Naive thymus-derived CD4-positive, alpha-beta T cell (primary cell): ENCODE measurements around the gene STH. TPM values are rescaled to one million over a fixed set of nuclear protein-coding genes. Genes with fewer than 3 reads are reported as not detected.

Experiments used
- ATAC-seq: fragments of 150-1000 bp; cut with Tn5 transposase; 2 replicates; pipeline ENCODE4 v1.10.0; 2021; ENCODE audit warnings: mild to moderate bottlenecking, moderate library complexity
- CTCF ChIA-PET: fragments of 350-600 bp; sonication (Branson Sonifier 250); formaldehyde crosslinking; loops from one replicate; lab custom pipeline; 2021; ENCODE audit warnings: antibody characterized with exemption; lab: Charles Lee
- POLR2A ChIA-PET: fragments of 350-600 bp; sonication (Branson Sonifier 250); formaldehyde crosslinking; loops from one replicate; lab custom pipeline; 2021; ENCODE audit warnings: antibody characterized with exemption, inconsistent platforms; lab: Charles Lee
- DNase-seq, 9 donors: peaks; one replicate each; pipeline versions ENCODE4 v3.0.0 to v3.0.0-alpha.2; 2020 to 2022; ENCODE audit warnings: mixed read lengths in 1 of 9
- H3K27ac ChIP-seq: one replicate; pipeline ENCODE4 v1.7.0; 2013; ENCODE audit warnings: mild to moderate bottlenecking, low read depth, low read length, moderate library complexity
- H3K27me3 ChIP-seq, 2 donors: one replicate each; pipeline ENCODE4 v1.7.0; 2013; ENCODE audit warnings: low read length in 2 of 2, mild to moderate bottlenecking in 2 of 2, moderate library complexity in 2 of 2; ENCODE audit not compliant: control insufficient read depth in 2 of 2, insufficient read depth in 2 of 2
- H3K36me3 ChIP-seq, 3 experiments: 1 replicate in 2 of 3; 2 replicates in 1 of 3; pipeline ENCODE4 v1.7.0; 2013; ENCODE audit warnings: low read length in 3 of 3, mild to moderate bottlenecking in 3 of 3, moderate library complexity in 1 of 3; ENCODE audit not compliant: insufficient read depth in 3 of 3, control insufficient read depth in 2 of 3
- H3K4me1 ChIP-seq, 2 donors: one replicate each; pipeline ENCODE4 v1.7.0; 2013; ENCODE audit warnings: low read length in 2 of 2, mild to moderate bottlenecking in 2 of 2, moderate library complexity in 1 of 2; ENCODE audit not compliant: control insufficient read depth in 2 of 2, insufficient read depth in 2 of 2
- H3K4me3 ChIP-seq: 2 replicates; pipeline ENCODE4 v1.7.0; 2013; ENCODE audit warnings: mild to moderate bottlenecking, low read length
- H3K9me3 ChIP-seq, 3 experiments: 1 replicate in 2 of 3; 2 replicates in 1 of 3; pipeline ENCODE4 v1.7.0; 2013; ENCODE audit warnings: low read length in 3 of 3; ENCODE audit not compliant: control insufficient read depth in 2 of 3
- H3K27ac Mint-ChIP-seq, 9 donors: one replicate each; pipeline ENCODE4 v1.8.0; 2020 to 2022; ENCODE audit warnings: mixed read lengths in 9 of 9, mild to moderate bottlenecking in 8 of 9, moderate library complexity in 5 of 9, inconsistent platforms in 2 of 9
- H3K27me3 Mint-ChIP-seq, 5 donors: one replicate each; pipeline ENCODE4 v1.8.0; 2021 to 2022; ENCODE audit warnings: mixed read lengths in 5 of 5, mild to moderate bottlenecking in 1 of 5
- H3K36me3 Mint-ChIP-seq, 5 donors: one replicate each; pipeline ENCODE4 v1.8.0; 2020 to 2022; ENCODE audit warnings: mixed read lengths in 5 of 5, mild to moderate bottlenecking in 3 of 5, inconsistent platforms in 1 of 5
- H3K4me1 Mint-ChIP-seq, 7 donors: one replicate each; pipeline ENCODE4 v1.8.0; 2020 to 2022; ENCODE audit warnings: mixed read lengths in 7 of 7, mild to moderate bottlenecking in 3 of 7, inconsistent platforms in 1 of 7
- H3K4me3 Mint-ChIP-seq, 10 donors: one replicate each; pipeline ENCODE4 v1.8.0; 2020 to 2022; ENCODE audit warnings: mild to moderate bottlenecking in 10 of 10, mixed read lengths in 10 of 10, moderate library complexity in 6 of 10, inconsistent platforms in 2 of 10
- H3K9me3 Mint-ChIP-seq, 11 donors: one replicate each; pipeline ENCODE4 v1.8.0; 2020 to 2022; ENCODE audit warnings: mixed read lengths in 11 of 11, mild to moderate bottlenecking in 4 of 11, inconsistent platforms in 1 of 11, moderate library complexity in 1 of 11
- intact Hi-C, 2 donors: fragments of 100-400 bp; cut with micrococcal nuclease; formaldehyde crosslinking; loops; one replicate each; pipeline ENCODE4 v1.15.1; 2023
- polyA plus RNA-seq, 2 donors: library from polyadenylated mRNA; unstranded; fragments of 300-500 nt; fragmentation: Illumina TruSeq; gene quantifications; one replicate each; pipeline ENCODE4 v1.2.3, GENCODE V29; 2021
- total RNA-seq, 6 experiments: library from RNA in 5 of 6; stranded (reverse) in 5 of 6; gene quantifications; 1 replicate in 5 of 6; 2 replicates in 1 of 6; pipeline ENCODE4 v1.2.3 and lab custom pipeline; 2021 to 2026

Gene STH
- total and polyA plus RNA-seq, 7 experiments from 2014 or later: not detected

- CTCF ChIA-PET: no interaction called here
- intact Hi-C loops: no loop called here
- Histone ChIP-seq H3K27me3 (no peaks in the 10 kb centered on the region), H3K9me3 (no peaks in the 10 kb centered on the region), H3K4me1 (no peaks in the 10 kb centered on the region), H3K4me3 (no peak overlapping the region), H3K36me3 (no peaks in the 10 kb centered on the region), H3K27ac (no peak overlapping the region)
- Mint-ChIP-seq H3K36me3 (no peaks in the 10 kb centered on the region), H3K4me1 (no peaks in the 10 kb centered on the region), H3K4me3 (no peak overlapping the region), H3K9me3 (no peaks in the 10 kb centered on the region), H3K27ac (no peak overlapping the region), H3K27me3 (no peaks in the 10 kb centered on the region)
- no peak for DNase-seq
- POLR2A ChIA-PET: interaction anchor here (0.7 kb wide), 1 partner anchor 10 kb away, joined by 3 read pairs; no protein-coding TSS in a partner anchor
- ATAC-seq: no peak
Measured at GRCh38 chr17:45995627-45996270, 3.3 kb upstream of the STH start.

GRCh38 chr17:45996282-45996937 lies 2.6 kb upstream of the STH start:
- H3K36me3 Mint-ChIP-seq: no peaks in the 10 kb centered on the region

DNA sequence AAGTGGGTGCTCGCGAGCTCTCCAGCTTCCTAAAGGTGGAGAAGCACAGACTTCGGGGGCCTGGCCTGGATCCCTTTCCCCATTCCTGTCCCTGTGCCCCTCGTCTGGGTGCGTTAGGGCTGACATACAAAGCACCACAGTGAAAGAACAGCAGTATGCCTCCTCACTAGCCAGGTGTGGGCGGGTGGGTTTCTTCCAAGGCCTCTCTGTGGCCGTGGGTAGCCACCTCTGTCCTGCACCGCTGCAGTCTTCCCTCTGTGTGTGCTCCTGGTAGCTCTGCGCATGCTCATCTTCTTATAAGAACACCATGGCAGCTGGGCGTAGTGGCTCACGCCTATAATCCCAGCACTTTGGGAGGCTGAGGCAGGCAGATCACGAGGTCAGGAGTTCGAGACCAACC lies 1.9 kb upstream of the STH start:
- Histone ChIP-seq H3K4me1 (no peaks in the 10 kb centered on the region), H3K27me3 (no peaks in the 10 kb centered on the region), H3K27ac (no peak overlapping the region), H3K4me3 (no peak overlapping the region), H3K9me3 (no peaks in the 10 kb centered on the region), H3K36me3 (no peaks in the 10 kb centered on the region)
- DNase-seq (no peak), ATAC-seq (no peak)
- POLR2A ChIA-PET: no interaction called here
- Mint-ChIP-seq H3K9me3 (no peaks in the 10 kb centered on the region), H3K4me3 (no peak overlapping the region), H3K36me3 (no peaks in the 10 kb centered on the region), H3K27ac (no peak overlapping the region), H3K4me1 (no peaks in the 10 kb centered on the region), H3K27me3 (no peaks in the 10 kb centered on the region)
- intact Hi-C loops: no loop called here
- CTCF ChIA-PET: no interaction called here

More at GRCh38 chr17:45996282-45996937, 2.6 kb upstream of the STH start:
- Histone ChIP-seq H3K36me3 (no peaks in the 10 kb centered on the region), H3K9me3 (no peaks in the 10 kb centered on the region), H3K27me3 (no peaks in the 10 kb centered on the region), H3K4me3 (no peak overlapping the region), H3K27ac (no peak overlapping the region), H3K4me1 (no peaks in the 10 kb centered on the region)
- ChIA-PET POLR2A (no interaction called here), CTCF (no interaction called here)
- Mint-ChIP-seq H3K4me1 (no peaks in the 10 kb centered on the region), H3K27ac (no peak overlapping the region), H3K27me3 (no peaks in the 10 kb centered on the region), H3K4me3 (no peak overlapping the region), H3K9me3 (no peaks in the 10 kb centered on the region)
- no peak for ATAC-seq
- intact Hi-C loops: no loop called here
- no peak for DNase-seq

- ATAC-seq: no peak
- no peaks in the 10 kb centered on the region for H3K36me3 ChIP-seq
Measured at GRCh38 chr17:45997624-45998023, 1.4 kb upstream of the STH start.

GRCh38 chr17:45999900-46000290 lies 845 bp downstream of the STH start:
- DNase-seq: no peak
- H3K36me3 Mint-ChIP-seq: no peaks in the 10 kb centered on the region
- Histone ChIP-seq H3K27ac (no peak overlapping the region), H3K4me3 (no peak overlapping the region), H3K36me3 (no peaks in the 10 kb centered on the region), H3K27me3 (no peaks in the 10 kb centered on the region), H3K9me3 (no peaks in the 10 kb centered on the region), H3K4me1 (no peaks in the 10 kb centered on the region)
- no peak for ATAC-seq
- ChIA-PET CTCF (interaction anchor here (1.1 to 1.7 kb wide), 2 partner anchors 13 to 287 kb away, joined by 4 to 5 read pairs; no protein-coding TSS in a partner anchor), POLR2A (no interaction called here)
- H3K9me3 Mint-ChIP-seq: no peaks in the 10 kb centered on the region
- intact Hi-C loops: loop anchor here in 1 of 2 donors (5.0 kb wide), 1 partner anchor 42 kb away; no protein-coding TSS in a partner anchor
- no peaks in the 10 kb centered on the region for H3K27me3 Mint-ChIP-seq
- H3K27ac Mint-ChIP-seq: no peak overlapping the region
- H3K4me1 Mint-ChIP-seq: peaks cover 0 to 4% (median 0%) of the 10 kb centered on the region in 7 donors
- no peak overlapping the region for H3K4me3 Mint-ChIP-seq

More at GRCh38 chr17:45997624-45998023, 1.4 kb upstream of the STH start:
- Histone ChIP-seq H3K27me3 (no peaks in the 10 kb centered on the region), H3K9me3 (no peaks in the 10 kb centered on the region), H3K4me1 (no peaks in the 10 kb centered on the region), H3K4me3 (no peak overlapping the region), H3K27ac (no peak overlapping the region)
- intact Hi-C loops: no loop called here
- DNase-seq: no peak
- H3K4me1 Mint-ChIP-seq: peaks cover 0 to under 1% (median 0%) of the 10 kb centered on the region in 7 donors
- no peak overlapping the region for H3K4me3 Mint-ChIP-seq
- POLR2A ChIA-PET: no interaction called here
- CTCF ChIA-PET: no interaction called here
- no peaks in the 10 kb centered on the region for H3K27me3 Mint-ChIP-seq
- H3K27ac Mint-ChIP-seq: no peak overlapping the region
- no peaks in the 10 kb centered on the region for H3K36me3 Mint-ChIP-seq
- no peaks in the 10 kb centered on the region for H3K9me3 Mint-ChIP-seq

DNA sequence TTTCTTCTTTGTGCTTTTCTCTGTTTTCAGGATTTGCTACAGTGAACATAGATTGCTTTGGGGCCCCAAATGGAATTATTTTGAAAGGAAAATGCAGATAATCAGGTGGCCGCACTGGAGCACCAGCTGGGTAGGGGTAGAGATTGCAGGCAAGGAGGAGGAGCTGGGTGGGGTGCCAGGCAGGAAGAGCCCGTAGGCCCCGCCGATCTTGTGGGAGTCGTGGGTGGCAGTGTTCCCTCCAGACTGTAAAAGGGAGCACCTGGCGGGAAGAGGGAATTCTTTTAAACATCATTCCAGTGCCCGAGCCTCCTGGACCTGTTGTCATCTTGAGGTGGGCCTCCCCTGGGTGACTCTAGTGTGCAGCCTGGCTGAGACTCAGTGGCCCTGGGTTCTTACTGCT lies 1.2 kb downstream of the STH start:
- ChIA-PET CTCF (interaction anchor here (1.1 to 5.2 kb wide), 4 partner anchors 13 to 287 kb away, joined by 4 to 29 read pairs (median 17); no protein-coding TSS in a partner anchor), POLR2A (no interaction called here)
- H3K27me3 Mint-ChIP-seq: no peaks in the 10 kb centered on the region
- Histone ChIP-seq H3K27ac (no peak overlapping the region), H3K27me3 (no peaks in the 10 kb centered on the region), H3K4me1 (no peaks in the 10 kb centered on the region), H3K36me3 (no peaks in the 10 kb centered on the region), H3K4me3 (no peak overlapping the region), H3K9me3 (no peaks in the 10 kb centered on the region)
- intact Hi-C loops: loop anchor here in 1 of 2 donors (5.0 kb wide), 1 partner anchor 42 kb away; no protein-coding TSS in a partner anchor
- DNase-seq (no peak), ATAC-seq (no peak)
- no peak overlapping the region for H3K4me3 Mint-ChIP-seq
- no peaks in the 10 kb centered on the region for H3K36me3 Mint-ChIP-seq
- H3K9me3 Mint-ChIP-seq: no peaks in the 10 kb centered on the region
- no peak overlapping the region for H3K27ac Mint-ChIP-seq
- peaks cover 0 to 4% (median 0%) of the 10 kb centered on the region in 7 donors for H3K4me1 Mint-ChIP-seq
